ENCODE data around the gene SIRPB1.
"Not testable (repeated sequence)": the region's sequence is repeated elsewhere in the genome, so short reads cannot be mapped to it uniquely, and the experiment has no call there.

The SIRPB1 gene

DNA sequence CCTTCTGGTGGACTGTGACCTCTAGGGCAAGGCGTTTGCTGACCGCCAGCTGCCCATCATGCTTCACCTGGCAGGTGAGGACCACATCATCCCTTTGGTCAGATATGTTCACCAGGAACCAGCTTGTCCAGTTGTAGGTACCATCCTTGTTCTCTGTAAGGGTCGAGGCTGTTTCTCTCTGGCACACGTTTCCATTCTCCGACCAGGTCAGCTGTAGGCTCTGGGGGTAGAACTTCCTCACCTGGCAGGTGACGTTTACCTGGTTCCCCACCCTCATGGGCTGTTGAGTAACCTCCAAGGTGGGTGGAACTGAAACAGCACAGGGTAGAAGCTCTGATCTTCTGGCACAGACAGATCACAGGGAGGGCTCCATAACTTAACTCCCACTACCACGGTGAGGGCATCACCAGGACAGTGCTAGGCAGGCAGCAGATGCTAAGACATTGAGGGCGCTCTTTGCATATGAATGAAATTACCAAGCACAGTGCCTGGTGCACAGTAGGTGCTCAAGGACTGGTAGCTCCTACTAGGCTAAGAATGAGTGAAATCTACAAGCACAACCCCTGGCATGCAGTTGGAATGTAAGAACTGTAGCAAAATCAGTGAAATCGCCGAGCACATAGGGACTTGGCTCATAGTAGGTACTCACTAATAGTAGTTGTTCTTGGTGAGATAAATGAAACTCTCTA lies 15.6 kb upstream of the SIRPB1 start:
- DNase-seq = no peak

DNA sequence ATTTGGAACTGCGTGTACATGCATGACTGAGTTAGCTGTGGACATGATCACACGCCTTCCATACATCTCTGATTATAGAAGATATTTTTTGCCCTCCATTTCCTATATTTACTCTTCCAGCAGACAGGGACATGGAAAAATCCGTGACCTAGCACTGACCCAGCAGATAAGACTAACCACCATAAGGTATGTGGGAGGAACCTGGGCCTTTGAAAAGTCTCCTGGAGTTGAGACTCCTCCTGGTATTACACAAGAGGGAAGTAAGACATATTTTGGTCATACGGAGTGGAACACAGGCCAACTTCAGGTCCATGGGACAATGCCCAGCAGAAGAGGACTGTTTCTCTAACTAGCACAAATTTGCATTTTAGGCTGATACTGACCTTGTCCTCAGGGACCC lies 13.7 kb upstream of the SIRPB1 start:
- DNase-seq = peak; percentile 76

- no peak for DNase-seq
These were observed 12.4 kb upstream of the SIRPB1 start for GRCh38 chr20:1632178-1632577.

- peak; percentile 88 for DNase-seq
These were observed 11.7 kb upstream of the SIRPB1 start for GRCh38 chr20:1631309-1632151.

- no peak for DNase-seq
These were observed 10.4 kb upstream of the SIRPB1 start for GRCh38 chr20:1630186-1630585.

DNA sequence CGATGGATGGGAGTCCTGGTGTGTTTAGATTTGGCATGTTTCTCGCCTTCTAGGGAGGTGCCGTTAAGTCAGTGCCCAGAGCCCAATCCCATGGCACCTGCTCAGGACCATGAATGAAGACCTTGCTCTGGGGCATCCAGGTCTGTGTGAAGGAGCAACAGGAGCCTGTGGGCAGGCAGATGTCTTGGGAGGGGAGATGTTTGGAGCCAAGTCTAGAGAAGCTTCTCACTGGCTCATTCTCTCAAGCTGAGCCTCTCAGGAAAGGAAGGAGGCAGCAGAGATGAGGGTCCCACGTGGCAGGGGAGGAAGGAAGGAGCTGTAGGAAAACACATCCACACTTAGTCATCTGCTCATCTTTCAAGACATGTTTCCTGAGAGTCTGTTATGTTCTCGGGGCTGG lies 9.5 kb upstream of the SIRPB1 start:
- no peak for DNase-seq

DNA sequence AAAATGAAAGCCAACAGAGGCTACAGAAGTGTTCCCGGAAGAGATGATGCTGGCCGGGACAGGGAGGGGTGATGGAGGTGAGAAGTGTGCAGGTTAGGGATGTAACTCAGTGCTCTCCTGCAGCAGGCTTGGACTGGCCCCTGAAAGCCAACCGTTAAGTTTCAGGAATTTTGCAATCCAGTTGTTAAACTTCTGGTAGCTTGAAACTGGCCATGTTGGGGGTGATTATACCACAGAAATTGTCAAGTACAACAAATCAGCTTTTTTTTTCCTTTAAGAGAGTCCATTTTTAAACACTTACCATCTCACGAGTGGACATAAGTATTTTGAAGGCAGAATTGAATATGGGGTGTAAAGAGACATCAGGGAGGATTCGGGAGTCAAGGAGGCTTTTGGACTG lies 8.8 kb upstream of the SIRPB1 start:
- no peak for DNase-seq

- no peak for DNase-seq
These were observed 7.4 kb upstream of the SIRPB1 start for GRCh38 chr20:1627200-1627550.

GRCh38 chr20:1626528-1627199 lies 6.9 kb upstream of the SIRPB1 start:
- no peak for DNase-seq

GRCh38 chr20:1625083-1625690 lies 5.4 kb upstream of the SIRPB1 start:
- no peak for DNase-seq

DNA sequence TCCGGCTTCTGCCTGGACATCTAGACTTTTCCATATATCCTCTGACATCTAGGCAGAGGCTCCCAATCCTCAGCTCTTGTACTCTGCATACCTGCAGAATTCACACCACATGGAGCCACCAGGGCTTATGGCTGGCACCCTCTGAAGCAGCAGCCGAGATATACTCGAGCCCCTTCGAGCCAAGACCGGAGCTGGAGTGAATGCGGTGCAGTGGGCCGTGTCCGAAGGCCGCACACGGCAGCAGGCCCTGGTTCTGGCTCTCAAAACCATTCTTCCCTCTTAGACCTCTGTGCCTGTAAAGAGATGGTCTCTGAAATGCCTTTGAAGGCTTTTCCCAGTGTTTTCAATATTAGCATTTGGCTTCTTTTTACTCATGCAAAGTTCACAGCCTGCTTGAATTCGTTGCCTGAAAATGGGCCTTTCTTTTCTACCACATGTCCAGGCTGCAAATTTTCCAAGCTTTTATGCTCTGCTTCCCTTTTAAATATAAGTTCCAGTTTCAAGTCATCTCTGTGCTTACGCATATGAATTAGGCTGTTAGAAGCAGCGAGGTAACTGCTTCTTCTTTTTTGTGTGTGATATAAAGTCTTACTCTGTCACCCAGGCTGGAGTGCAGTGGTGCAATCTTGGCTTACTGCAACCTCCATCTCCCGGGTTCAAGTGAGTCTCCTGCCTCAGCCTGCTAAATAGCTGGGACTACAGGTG lies 3.8 kb upstream of the SIRPB1 start:
- DNase-seq = no peak

DNA sequence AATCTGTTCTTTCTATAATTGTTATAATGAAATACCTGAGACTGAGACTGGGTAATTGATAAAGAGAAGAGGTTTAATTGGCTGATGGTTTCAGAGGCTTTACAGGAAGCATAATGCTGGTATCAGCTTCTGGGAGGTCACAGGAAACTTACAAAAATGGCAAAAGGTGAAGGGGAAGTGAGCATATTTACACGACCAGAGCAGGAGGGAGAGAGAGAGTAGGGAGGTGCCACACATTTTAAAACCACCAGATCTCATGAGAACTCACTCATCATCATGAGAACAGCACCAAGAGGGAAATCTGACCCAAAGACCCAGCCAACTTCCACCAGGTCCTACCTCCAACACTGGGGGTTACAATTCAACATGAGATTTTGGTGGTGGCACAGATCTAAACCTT lies 2.6 kb upstream of the SIRPB1 start:
- no peak for DNase-seq

- no peak for DNase-seq
These were observed 1.5 kb upstream of the SIRPB1 start for GRCh38 chr20:1621316-1621715.

GRCh38 chr20:1618954-1619540 lies 762 bp downstream of the SIRPB1 start:
- peak; percentile 28 for DNase-seq

DNA sequence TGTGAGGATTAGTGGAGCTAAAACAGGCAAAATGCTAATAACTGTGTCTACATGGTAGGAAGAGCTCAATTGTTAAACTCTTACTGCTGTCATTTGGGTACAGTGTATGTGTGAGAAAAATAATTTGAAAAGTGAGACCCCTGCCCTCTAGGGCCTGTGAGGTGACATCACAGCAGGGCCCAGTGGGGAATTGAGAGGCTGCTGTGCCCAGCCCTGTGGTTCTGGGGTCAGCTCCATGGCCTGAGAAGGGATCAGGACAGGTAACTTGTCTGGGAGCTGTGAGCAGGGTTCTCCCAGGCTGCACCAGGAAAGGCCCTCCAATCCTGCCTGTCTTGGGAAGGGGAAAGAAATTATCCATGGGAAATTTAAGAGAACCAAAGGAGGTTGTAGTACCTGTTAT lies 1.3 kb downstream of the SIRPB1 start:
- DNase-seq = no peak

DNA sequence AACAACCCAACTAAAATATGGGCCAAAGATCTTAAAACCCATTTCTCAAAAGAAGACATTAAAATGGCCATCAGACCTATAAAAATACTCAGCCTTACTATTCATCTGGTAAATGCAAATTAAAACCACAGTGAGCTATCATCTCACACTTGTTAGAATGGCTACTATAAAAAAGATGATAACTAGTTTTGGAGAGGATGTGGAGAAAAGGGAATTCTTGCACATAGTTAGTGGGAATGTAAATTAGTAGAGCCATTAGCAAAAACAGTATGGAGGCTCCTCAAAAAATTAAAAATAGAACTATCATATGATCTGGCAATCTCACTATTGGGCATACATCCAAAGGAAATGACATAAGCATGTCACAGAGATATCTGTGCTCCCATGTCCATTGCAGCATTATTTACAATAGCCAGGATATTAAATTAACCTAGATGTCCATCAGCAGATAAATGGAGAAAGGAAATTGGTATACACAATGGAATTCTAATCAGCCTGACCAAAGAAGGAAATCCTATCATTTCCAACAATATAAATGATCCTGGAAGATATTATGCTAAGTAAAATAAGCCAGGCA lies 2.9 kb downstream of the SIRPB1 start:
- DNase-seq = peak; percentile 32

GRCh38 chr20:1610404-1610803 lies 9.4 kb downstream of the SIRPB1 start:
- not testable (repeated sequence) for DNase-seq

DNA sequence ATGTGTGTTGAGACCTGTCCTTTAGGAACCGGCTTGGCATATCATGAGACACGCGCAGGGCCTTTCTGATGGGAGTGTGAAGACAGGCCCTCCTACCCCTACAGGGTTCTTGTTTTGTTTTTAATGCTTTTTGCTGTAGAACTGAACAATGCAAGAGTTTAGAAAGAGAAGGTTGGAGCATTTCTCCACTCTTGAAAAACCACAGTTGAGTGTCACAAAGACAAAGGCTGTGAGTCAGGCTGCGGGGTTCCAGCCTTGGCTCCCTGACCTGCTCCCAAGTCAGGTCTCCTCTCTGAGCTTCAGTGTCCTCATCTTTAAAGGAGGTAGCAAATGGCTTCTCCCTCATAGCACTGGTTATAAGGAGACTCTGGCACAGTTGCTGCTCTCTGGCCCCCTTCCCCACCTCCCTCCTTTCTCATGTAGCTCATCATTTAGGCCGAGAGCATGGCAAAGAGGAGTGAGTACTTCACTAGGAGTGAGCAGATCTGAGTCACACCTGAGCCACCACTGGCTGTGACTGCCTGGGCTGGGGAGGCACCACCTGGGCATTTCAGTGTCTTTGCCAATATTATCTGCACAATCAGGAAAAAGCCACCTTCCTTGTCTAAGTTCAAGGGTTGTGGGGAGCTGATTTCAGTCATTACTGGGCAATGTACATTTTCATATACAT lies 11.0 kb downstream of the SIRPB1 start:
- not testable (repeated sequence) for DNase-seq

DNA sequence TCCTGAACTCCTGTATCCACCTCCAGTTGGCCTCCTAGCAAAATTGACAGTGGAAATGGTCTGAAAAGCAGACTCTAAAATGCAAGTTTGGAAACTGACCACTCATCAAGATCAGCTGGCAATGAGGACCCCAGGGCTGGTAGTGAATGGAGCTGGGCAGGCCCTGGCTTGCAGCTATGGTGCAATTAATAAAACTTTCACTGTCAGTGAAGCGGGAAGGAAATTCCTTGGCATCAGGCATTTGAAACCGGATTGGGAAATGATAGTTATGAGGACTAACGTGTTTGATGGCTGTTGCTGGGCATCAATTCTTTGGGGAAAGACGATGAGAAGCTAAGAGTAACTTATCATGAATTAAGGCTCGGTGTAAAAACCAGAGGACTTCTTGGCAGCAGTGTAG lies 19.1 kb downstream of the SIRPB1 start:
- no peak for DNase-seq

GRCh38 chr20:1595333-1595732 lies 24.5 kb downstream of the SIRPB1 start:
- DNase-seq = no peak
